Superior temporal gyrus (tissue), 1 donor: ENCODE results near the gene PRPF31.

ENCODE experiments used
- DNase-seq: peaks from one replicate; pipeline ENCODE4 v3.0.0-alpha.2; 2016; ENCODE audit errors: extremely low spot score

PRPF31 gene

DNA sequence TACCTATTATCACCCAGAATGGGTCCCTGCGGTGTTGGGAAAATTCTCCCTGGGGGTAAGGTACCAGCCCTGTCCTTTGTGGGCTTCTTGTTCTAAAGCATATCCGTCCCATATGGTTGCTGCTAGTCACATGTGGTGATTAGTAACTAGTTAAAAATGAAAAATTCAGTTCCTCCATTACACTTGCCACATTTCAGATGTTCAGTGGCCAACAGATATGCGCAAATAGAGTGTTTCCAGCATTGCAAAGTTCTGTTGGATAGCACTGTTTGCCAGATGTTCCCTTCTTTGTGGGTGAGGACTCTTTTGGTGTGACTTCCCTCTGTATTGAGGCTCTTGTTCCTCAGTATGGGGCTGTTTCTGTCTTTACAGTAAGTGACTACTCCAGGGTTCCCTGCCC is 25.8 kb downstream of the PRPF31 start:
- DNase-seq = no peak

- DNase-seq = no peak
These were observed 26.7 kb downstream of the PRPF31 start for GRCh38 chr19:54142166-54142780.

DNA sequence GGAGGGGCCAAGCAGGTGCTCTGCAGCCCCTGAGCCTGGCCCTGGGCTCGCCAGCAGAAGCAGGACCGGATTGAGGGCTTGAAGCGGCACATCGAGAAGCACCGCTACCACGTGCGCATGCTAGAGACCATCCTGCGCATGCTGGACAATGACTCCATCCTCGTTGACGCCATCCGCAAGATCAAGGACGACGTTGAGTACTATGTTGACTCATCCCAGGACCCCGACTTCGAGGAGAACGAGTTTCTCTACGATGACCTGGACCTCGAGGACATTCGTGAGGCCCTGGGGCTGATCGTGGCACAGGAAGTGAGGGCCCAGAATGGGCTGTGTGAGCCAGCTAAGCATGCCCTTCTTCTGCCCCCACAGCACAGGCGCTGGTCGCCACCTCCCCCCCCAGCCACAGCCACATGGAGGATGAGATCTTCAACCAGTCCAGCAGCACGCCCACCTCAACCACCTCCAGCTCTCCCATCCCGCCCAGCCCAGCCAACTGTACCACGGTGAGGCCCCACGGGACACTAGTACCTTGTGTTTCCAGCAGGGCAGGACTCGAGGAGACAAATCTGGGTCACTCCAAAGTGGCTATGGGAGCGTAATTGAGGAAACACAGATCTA is 30.1 kb downstream of the PRPF31 start:
- no peak for DNase-seq

DNA sequence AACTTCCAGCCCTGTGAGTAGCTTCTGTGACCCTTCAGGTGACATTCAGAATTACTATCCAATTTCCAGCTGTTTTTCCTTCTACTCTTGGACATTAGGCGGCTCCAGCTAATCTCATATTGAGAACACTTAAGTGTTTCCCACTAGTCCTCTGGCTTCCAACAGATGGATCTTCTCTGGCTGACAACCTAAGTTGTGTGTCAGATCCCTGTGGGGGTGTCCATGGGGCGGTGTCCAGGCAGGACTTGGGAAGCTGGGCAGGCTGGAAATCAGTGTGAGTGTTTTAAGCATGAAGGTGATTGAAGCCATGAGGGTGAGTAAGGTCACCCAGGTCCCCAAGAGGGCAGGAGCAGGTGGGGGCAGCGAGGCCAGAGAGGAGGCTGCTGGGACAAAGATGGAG is 32.1 kb downstream of the PRPF31 start:
- DNase-seq = peak; percentile 9

DNA sequence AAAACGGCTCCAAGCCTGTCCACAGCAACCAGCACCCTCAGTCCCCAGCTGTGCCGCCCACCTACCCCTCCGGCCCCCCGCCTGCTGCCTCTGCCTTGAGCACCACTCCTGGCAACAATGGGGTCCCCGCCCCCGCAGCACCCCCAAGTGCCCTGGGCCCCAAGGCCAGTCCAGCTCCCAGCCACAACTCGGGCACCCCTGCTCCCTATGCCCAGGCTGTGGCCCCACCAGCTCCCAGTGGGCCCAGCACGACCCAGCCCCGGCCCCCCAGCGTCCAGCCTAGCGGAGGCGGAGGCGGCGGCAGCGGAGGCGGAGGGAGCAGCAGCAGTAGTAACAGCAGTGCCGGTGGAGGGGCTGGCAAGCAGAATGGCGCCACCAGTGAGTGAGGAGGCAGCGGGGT is 32.6 kb downstream of the PRPF31 start:
- DNase-seq = no peak

- no peak for DNase-seq
These were observed 33.7 kb downstream of the PRPF31 start for GRCh38 chr19:54149021-54149812.

- peak; percentile 17 for DNase-seq
These were observed 35.9 kb downstream of the PRPF31 start for GRCh38 chr19:54151362-54152035.

GRCh38 chr19:54152267-54152666 is 36.7 kb downstream of the PRPF31 start:
- no peak for DNase-seq

DNA sequence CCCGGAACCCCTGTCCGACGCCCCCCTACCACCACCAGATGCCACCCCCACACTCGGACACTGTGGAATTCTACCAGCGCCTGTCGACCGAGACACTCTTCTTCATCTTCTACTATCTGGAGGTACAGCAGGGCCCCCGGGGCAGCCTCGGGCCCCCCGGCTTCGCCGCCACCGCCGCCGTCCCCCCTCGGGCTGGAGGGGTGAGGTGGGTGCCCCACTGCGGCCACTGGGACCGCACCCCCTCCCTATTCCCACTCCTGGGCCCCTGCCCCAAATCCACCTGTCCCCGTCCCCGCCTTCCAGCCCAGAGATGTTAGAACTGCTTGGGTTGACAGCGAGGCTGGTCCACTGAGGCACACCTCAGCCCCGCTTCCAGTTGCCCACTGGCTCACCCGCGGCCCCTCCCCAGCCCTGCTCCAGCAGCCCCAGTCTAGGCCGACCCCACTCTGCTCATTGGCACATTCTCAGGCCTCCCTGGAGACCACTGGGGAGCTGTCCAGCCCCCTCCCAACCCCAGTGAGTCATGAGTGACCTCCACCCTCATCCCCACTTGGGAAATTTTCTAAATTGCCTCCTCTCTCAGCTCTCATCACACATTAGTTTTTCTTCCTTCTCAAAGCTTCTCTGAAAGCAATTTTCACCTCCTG is 37.4 kb downstream of the PRPF31 start:
- DNase-seq = no peak

DNA sequence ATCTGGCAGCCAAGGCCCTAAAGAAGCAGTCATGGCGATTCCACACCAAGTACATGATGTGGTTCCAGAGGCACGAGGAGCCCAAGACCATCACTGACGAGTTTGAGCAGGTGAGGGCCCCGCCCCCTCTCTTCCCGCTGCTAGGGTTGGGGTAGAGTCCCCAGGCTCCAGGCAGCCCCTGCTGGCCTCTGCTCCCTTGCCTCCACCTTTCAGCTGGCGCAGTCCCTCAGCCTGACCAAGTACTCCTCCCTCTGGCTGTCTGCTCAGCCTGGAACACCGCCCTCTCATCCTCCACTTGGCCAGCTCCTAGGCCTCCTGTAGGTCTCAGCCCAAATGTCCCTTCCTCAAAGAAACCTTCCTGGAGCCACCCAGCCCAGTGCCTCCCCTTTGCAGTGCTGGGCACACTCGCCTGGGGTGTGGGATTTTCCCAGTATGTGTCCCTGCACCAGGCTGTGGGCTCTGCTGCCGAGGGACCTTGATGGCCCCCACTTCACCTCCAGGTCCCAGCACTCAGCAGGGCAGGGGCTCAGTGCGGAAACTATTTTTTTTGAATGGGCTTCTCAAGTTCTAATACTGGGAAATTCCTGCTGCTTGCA is 38.3 kb downstream of the PRPF31 start:
- no peak for DNase-seq

- DNase-seq = no peak
These were observed 39.2 kb downstream of the PRPF31 start for GRCh38 chr19:54154603-54155345.

GRCh38 chr19:54155694-54156093 is 40.1 kb downstream of the PRPF31 start:
- no peak for DNase-seq

DNA sequence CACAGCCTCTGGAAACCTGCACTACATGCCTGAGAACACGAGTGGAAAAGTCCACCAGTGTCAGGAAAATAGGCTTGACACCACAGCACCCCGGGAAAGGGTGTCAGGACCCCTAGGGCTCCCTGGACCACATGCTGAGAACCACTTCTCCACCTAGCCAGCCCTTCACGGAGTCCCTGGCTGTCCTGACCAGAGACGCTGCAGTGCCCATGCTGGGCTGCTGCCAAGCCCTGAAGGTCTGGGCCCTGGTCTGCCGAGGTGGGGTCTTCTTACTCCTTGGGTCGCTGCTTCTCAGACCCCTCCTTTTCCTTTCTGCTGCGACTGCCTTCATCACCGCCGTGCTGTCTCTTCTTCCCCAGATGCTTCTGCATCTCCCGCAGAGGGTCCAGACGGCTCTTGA is 40.9 kb downstream of the PRPF31 start:
- no peak for DNase-seq

DNA sequence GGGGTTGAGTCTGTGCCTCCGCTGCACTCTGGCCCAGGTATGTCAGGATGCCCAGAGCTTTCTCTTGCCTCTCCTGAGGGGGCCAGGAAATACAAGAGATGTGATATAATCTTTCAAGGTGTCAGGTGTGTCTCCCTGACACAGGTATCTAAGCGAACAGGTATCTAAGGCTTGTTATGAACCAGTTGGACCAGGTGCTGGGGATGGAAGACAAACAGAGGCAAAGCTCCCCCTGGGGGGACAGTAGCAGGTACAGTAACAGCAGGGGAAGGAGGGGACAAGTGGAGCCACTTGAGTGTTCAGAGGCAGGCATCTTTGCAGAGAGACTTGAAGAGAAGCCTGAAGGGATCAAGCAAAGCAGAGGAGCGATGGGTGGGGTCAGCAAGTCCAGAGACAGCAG is 41.4 kb downstream of the PRPF31 start:
- no peak for DNase-seq

GRCh38 chr19:54158812-54159351 is 43.3 kb downstream of the PRPF31 start:
- peak; percentile 10 for DNase-seq

- peak; percentile 100 for DNase-seq
These were observed 44.0 kb downstream of the PRPF31 start, which contains the start of gene LENG1 for GRCh38 chr19:54159352-54160181. Gene LENG1, minus strand, starts transcription at chr19:54159721. Its CDS starts 26 bp downstream, at chr19:54159695.

DNA sequence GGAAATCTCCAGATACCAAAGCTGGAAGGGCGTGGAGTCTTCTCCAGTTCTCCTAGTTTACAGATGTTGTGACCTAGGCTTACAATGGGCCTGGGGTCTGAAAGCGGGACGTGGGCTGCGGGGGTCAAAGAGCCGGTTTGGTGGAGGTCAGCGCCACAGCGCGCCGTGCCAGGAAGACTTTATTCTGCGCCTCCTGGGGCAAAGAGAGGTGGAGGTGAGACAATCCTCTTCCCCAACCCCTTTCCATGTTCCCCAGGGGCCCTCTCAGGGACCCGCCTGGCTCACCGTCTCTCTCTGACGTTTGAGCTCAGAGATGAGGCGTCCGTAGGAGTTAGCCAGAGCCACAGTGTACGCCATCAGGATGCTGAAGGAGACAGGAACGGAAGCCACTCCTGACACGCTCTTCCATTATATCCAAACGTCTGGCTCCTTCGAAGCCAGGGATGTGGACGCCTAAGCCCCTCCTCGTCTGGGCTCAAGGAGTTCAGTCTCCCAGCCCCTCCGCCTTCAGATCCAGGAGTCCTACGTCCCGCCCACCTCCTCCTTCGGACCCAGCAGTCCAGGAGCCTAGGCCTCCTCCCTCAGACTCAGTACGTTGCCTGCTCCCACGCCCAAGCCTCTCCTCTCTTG is 44.7 kb downstream of the PRPF31 start:
- no peak for DNase-seq

DNA sequence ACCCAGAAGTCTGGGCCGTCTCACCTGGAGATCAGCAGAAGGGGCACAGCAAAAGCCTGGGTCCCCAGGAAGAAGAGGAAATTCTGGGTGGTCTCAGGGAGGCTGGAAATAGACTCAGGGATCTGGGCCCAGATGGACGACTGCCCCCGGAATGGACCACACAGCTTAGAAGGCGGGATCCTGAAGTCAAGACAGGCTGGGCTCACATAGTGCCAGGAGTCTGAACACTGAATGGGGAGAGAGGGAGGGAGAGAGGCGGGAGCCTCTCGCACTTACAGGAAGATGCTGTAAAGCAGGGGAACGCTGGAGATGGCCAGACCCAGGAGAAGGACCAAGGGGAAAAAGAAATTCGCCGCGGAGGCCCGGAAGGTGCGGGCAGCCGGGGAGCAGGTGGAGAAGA is 45.3 kb downstream of the PRPF31 start:
- no peak for DNase-seq

GRCh38 chr19:54162241-54162805 is 46.8 kb downstream of the PRPF31 start:
- no peak for DNase-seq
